Fibroblast of skin of left quadriceps (primary cell): ENCODE data around the gene RUFY3.
"Not testable (repeated sequence)": the region's sequence is repeated elsewhere in the genome, so short reads cannot be mapped to it uniquely, and the experiment has no call there.

Source experiments
- DNase-seq, 2 experiments: peaks; one replicate each; pipeline ENCODE4 v3.0.0-alpha.2; 2013; ENCODE audit warnings: low read depth in 2 of 2

The RUFY3 gene

GRCh38 chr4:70839589-70840093 is 117.9 kb downstream of the RUFY3 start, which contains the start of gene GRSF1:
TSS of gene GRSF1 (minus strand) at chr4:70839890. CDS start at chr4:70839827, 63 bp downstream.
- DNase-seq, result peak; percentile 84 to 86

GRCh38 chr4:70840137-70840536 is 118.4 kb downstream of the RUFY3 start:
- not testable (repeated sequence) for DNase-seq

- not testable (repeated sequence) for DNase-seq
Measured at GRCh38 chr4:70840631-70841030, 118.9 kb downstream of the RUFY3 start.

- no peak for DNase-seq
Measured at GRCh38 chr4:70841211-70841610, 119.4 kb downstream of the RUFY3 start.

- no peak for DNase-seq
Measured at GRCh38 chr4:70841951-70842350, 120.2 kb downstream of the RUFY3 start.

GRCh38 chr4:70842761-70843435 is 121.1 kb downstream of the RUFY3 start:
- DNase-seq, result no peak

GRCh38 chr4:70844180-70844579 is 122.4 kb downstream of the RUFY3 start:
- no peak for DNase-seq

GRCh38 chr4:70849291-70849690 is 127.5 kb downstream of the RUFY3 start:
- no peak for DNase-seq

GRCh38 chr4:70855464-70855863 is 133.7 kb downstream of the RUFY3 start:
- no peak for DNase-seq
